Gastrocnemius medialis (tissue), 4 donors: ENCODE data around the gene EXOC7. TPM values are rescaled to one million over a fixed set of nuclear protein-coding genes. Genes with fewer than 3 reads are reported as not detected.

Source experiments
- ATAC-seq, 2 donors: fragments of 150-250 bp; one replicate each; pipeline ENCODE4 v1.9.1; 2016
- DNase-seq, 2 donors: peaks; one replicate each; pipeline ENCODE4 v3.0.0-alpha.2; 2019
- H3K27ac ChIP-seq, 4 donors: fragments of 200-600 bp; sonication (generic); 1 replicate in 1 of 4; 2 replicates in 3 of 4; pipeline ENCODE4 v1.5.1; 2016 to 2018; ENCODE audit warnings: mild to moderate bottlenecking in 2 of 4, moderate library complexity in 1 of 4
- H3K27me3 ChIP-seq, 3 donors: fragments of 200-600 bp; sonication (generic) in 2 of 3; 1 replicate in 1 of 3; 2 replicates in 2 of 3; pipeline versions ENCODE4 v1.5.1 to v1.6.0; 2016 to 2019; ENCODE audit warnings: mild to moderate bottlenecking in 1 of 3, moderate library complexity in 1 of 3
- H3K36me3 ChIP-seq, 2 donors: fragments of 200-600 bp; sonication (generic) in 1 of 2; one replicate each; pipeline ENCODE4 v1.5.1; 2017 to 2018
- H3K4me1 ChIP-seq, 2 donors: fragments of 200-600 bp; sonication (generic) in 1 of 2; one replicate each; pipeline ENCODE4 v1.5.1; 2016 to 2017; ENCODE audit warnings: mild to moderate bottlenecking in 2 of 2
- H3K4me3 ChIP-seq, 4 donors: fragments of 200-600 bp; sonication (generic) in 3 of 4; 1 replicate in 1 of 4; 2 replicates in 3 of 4; pipeline ENCODE4 v1.5.1; 2016 to 2019; ENCODE audit warnings: mild to moderate bottlenecking in 2 of 4
- H3K9me3 ChIP-seq, 3 donors: fragments of 200-600 bp; sonication (generic) in 2 of 3; 1 replicate in 1 of 3; 2 replicates in 2 of 3; pipeline ENCODE4 v1.5.1; 2016 to 2019
- POLR2A ChIP-seq, 2 donors: fragments of 450-650 bp; IDR thresholded peaks; one replicate each; pipeline ENCODE4 v1.6.1; 2017; ENCODE audit warnings: antibody characterized with exemption in 2 of 2, mild to moderate bottlenecking in 2 of 2, moderate library complexity in 2 of 2
- in situ Hi-C, 4 donors: fragments of 200-750 bp; cut with MboI; loops; one replicate each; pipeline versions ENCODE4 v1.15.0 to v1.8.0; 2017; ENCODE audit warnings: low sequenced_read_pairs in 4 of 4
- intact Hi-C: fragments of 100-400 bp; cut with DNase I; formaldehyde crosslinking; loops from one replicate; pipeline ENCODE4 v1.15.1; 2023; ENCODE audit warnings: low total_unique reads
- total RNA-seq, 4 donors: library from RNA; depleted of rRNA; stranded (reverse); fragments of >200 nt; gene quantifications; one replicate each; pipeline versions ENCODE4 v1.1.0 to v1.2.3, GENCODE V29; 2016
- TF ChIP-seq, protein P1 (sequence below), 5 experiments: fragments of 450-650 bp in 3 of 5; fragments of 200-600 bp in 2 of 5; sonication (generic) in 2 of 5; IDR thresholded peaks in 4 of 5; conservative IDR thresholded peaks in 1 of 5; 1 replicate in 4 of 5; 2 replicates in 1 of 5; pipeline ENCODE4 v1.5.1; 2016 to 2019; ENCODE audit warnings: antibody characterized with exemption in 5 of 5, mild to moderate bottlenecking in 3 of 5, moderate library complexity in 3 of 5

The EXOC7 gene
- total RNA-seq, 4 donors from 2014 or later: 49.5 to 70.7 (median 53.9) TPM

- Histone ChIP-seq H3K27me3 (peaks cover 47 to 60% (median 56%) of the 10 kb centered on the region in 3 donors), H3K27ac (no peak overlapping the region), H3K4me3 (no peak overlapping the region), H3K36me3 (peaks cover 0 to under 1% of the 10 kb centered on the region in 2 donors), H3K9me3 (no peaks in the 10 kb centered on the region), H3K4me1 (peaks cover 23 to 28% of the 10 kb centered on the region in 2 donors)
- no peak for DNase-seq
- no peak for ATAC-seq
- TF ChIP-seq POLR2A (IDR thresholded peaks at IDR 0.05): no peak
- TF ChIP-seq, protein P1, sequence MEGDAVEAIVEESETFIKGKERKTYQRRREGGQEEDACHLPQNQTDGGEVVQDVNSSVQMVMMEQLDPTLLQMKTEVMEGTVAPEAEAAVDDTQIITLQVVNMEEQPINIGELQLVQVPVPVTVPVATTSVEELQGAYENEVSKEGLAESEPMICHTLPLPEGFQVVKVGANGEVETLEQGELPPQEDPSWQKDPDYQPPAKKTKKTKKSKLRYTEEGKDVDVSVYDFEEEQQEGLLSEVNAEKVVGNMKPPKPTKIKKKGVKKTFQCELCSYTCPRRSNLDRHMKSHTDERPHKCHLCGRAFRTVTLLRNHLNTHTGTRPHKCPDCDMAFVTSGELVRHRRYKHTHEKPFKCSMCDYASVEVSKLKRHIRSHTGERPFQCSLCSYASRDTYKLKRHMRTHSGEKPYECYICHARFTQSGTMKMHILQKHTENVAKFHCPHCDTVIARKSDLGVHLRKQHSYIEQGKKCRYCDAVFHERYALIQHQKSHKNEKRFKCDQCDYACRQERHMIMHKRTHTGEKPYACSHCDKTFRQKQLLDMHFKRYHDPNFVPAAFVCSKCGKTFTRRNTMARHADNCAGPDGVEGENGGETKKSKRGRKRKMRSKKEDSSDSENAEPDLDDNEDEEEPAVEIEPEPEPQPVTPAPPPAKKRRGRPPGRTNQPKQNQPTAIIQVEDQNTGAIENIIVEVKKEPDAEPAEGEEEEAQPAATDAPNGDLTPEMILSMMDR (IDR thresholded peaks at IDR 0.05 in 4 of 5, conservative IDR thresholded peaks at IDR 0.05 in 1 of 5): no peak
- intact Hi-C loops (no loop called here), in situ Hi-C loops (no loop called here)
Measured at GRCh38 chr17:76138896-76139752, 35.5 kb upstream of the EXOC7 start.

- ATAC-seq: no peak
- no peak for TF ChIP-seq POLR2A (IDR thresholded peaks at IDR 0.05)
- TF ChIP-seq, protein P1 (IDR thresholded peaks at IDR 0.05 in 4 of 5, conservative IDR thresholded peaks at IDR 0.05 in 1 of 5): no peak
- Histone ChIP-seq H3K9me3 (no peaks in the 10 kb centered on the region), H3K4me3 (no peak overlapping the region), H3K27ac (no peak overlapping the region), H3K27me3 (peaks cover 52 to 68% (median 59%) of the 10 kb centered on the region in 3 donors), H3K4me1 (peaks cover 20 to 28% of the 10 kb centered on the region in 2 donors), H3K36me3 (no peaks in the 10 kb centered on the region)
- in situ Hi-C loops: no loop called here
- intact Hi-C loops: no loop called here
- DNase-seq: no peak
Measured at GRCh38 chr17:76138234-76138895, 34.8 kb upstream of the EXOC7 start.

GRCh38 chr17:76137351-76138233 is 34.0 kb upstream of the EXOC7 start:
- in situ Hi-C loops (no loop called here), intact Hi-C loops (no loop called here)
- ATAC-seq: no peak
- Histone ChIP-seq H3K4me1 (peaks cover 20 to 28% of the 10 kb centered on the region in 2 donors), H3K27ac (no peak overlapping the region), H3K9me3 (no peaks in the 10 kb centered on the region), H3K4me3 (no peak overlapping the region), H3K36me3 (no peaks in the 10 kb centered on the region), H3K27me3 (peaks cover 60 to 76% (median 65%) of the 10 kb centered on the region in 3 donors)
- TF ChIP-seq, protein P1 (IDR thresholded peaks at IDR 0.05 in 4 of 5, conservative IDR thresholded peaks at IDR 0.05 in 1 of 5): no peak
- no peak for TF ChIP-seq POLR2A (IDR thresholded peaks at IDR 0.05)
- DNase-seq: no peak

DNA sequence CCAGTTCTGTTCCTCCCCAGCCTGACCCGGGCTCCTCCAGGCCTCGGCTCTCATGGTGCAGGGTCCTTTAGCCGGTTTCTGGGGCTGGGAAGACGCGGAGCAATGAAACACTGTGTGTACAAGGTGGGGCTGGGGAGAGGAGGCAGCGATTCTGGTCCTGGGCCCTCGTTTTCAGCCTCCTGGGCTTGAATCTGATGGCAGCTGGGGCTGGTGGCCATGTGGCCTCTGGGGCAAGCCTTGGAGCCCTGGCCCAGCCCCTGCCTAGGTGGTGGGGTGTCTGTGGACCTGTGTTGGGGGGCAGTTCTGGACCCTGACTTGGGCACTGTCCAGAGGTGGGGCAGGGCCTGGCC is 33.4 kb upstream of the EXOC7 start:
- Histone ChIP-seq H3K9me3 (no peaks in the 10 kb centered on the region), H3K36me3 (no peaks in the 10 kb centered on the region), H3K27me3 (peaks cover 66 to 78% (median 71%) of the 10 kb centered on the region in 3 donors), H3K4me1 (peaks cover 18 to 28% of the 10 kb centered on the region in 2 donors), H3K4me3 (no peak overlapping the region), H3K27ac (no peak overlapping the region)
- DNase-seq (no peak), ATAC-seq (no peak)
- intact Hi-C loops: no loop called here
- in situ Hi-C loops: no loop called here
- TF ChIP-seq POLR2A (IDR thresholded peaks at IDR 0.05): no peak
- TF ChIP-seq, protein P1 (IDR thresholded peaks at IDR 0.05 in 4 of 5, conservative IDR thresholded peaks at IDR 0.05 in 1 of 5): no peak
